NCI-H460 (cell line): ENCODE data around the gene XXYLT1. TPM values are rescaled to one million over a fixed set of nuclear protein-coding genes. Genes with fewer than 3 reads are reported as not detected.
"Not testable (repeated sequence)": the region's sequence is repeated elsewhere in the genome, so short reads cannot be mapped to it uniquely, and the experiment has no call there.

ENCODE experiments used
- DNase-seq: peaks from one replicate; pipeline ENCODE4 v3.0.0-alpha.2; 2016; ENCODE audit warnings: low read depth; ENCODE audit errors: extremely low read depth
- total RNA-seq: library from RNA; depleted of rRNA; stranded (reverse); fragments of >200 nt; shearing (Covaris generic); gene quantifications from 2 replicates; pipeline ENCODE4 v1.2.3, GENCODE V29; 2014

Gene XXYLT1
- total RNA-seq, 1 experiment from 2014 or later, result 9.2 TPM

- DNase-seq, result not testable (repeated sequence)
Observed at GRCh38 chr3:195037586-195037985, 233.4 kb downstream of the XXYLT1 start.

GRCh38 chr3:195036974-195037373, 234.0 kb downstream of the XXYLT1 start:
- no peak for DNase-seq

GRCh38 chr3:195036574-195036973, 234.4 kb downstream of the XXYLT1 start:
- DNase-seq, result no peak

- DNase-seq, result no peak
Observed at GRCh38 chr3:195036203-195036505, 234.8 kb downstream of the XXYLT1 start.

- no peak for DNase-seq
Observed at GRCh38 chr3:195035345-195036202, 235.4 kb downstream of the XXYLT1 start.

- DNase-seq, result no peak
Observed at GRCh38 chr3:195034541-195034940, 236.4 kb downstream of the XXYLT1 start.

GRCh38 chr3:195034101-195034500, 236.9 kb downstream of the XXYLT1 start:
- DNase-seq, result no peak

- no peak for DNase-seq
Observed at GRCh38 chr3:195033531-195034091, 237.3 kb downstream of the XXYLT1 start.

GRCh38 chr3:195032955-195033354, 238.0 kb downstream of the XXYLT1 start:
- no peak for DNase-seq

- DNase-seq, result no peak
Observed at GRCh38 chr3:195032106-195032759, 238.7 kb downstream of the XXYLT1 start.

- DNase-seq, result no peak
Observed at GRCh38 chr3:195031574-195032003, 239.4 kb downstream of the XXYLT1 start.

- DNase-seq, result no peak
Observed at GRCh38 chr3:195030791-195031321, 240.1 kb downstream of the XXYLT1 start.

- DNase-seq, result no peak
Observed at GRCh38 chr3:195028877-195029606, 241.9 kb downstream of the XXYLT1 start.

- no peak for DNase-seq
Observed at GRCh38 chr3:195025884-195026200, 245.1 kb downstream of the XXYLT1 start.

GRCh38 chr3:195025056-195025883, 245.7 kb downstream of the XXYLT1 start:
- no peak for DNase-seq

- no peak for DNase-seq
Observed at GRCh38 chr3:195023989-195024388, 247.0 kb downstream of the XXYLT1 start.

- DNase-seq, result no peak
Observed at GRCh38 chr3:195023576-195023975, 247.4 kb downstream of the XXYLT1 start.

- no peak for DNase-seq
Observed at GRCh38 chr3:195021692-195022091, 249.3 kb downstream of the XXYLT1 start.

GRCh38 chr3:195020921-195021320, 250.0 kb downstream of the XXYLT1 start:
- no peak for DNase-seq

GRCh38 chr3:195020185-195020584, 250.8 kb downstream of the XXYLT1 start:
- no peak for DNase-seq
